Ureter (tissue), 1 donor: Measurements from ENCODE around the gene SHISA2. TPM values are rescaled to one million over a fixed set of nuclear protein-coding genes. Genes with fewer than 3 reads are reported as not detected.
"Not testable (repeated sequence)": the region's sequence is repeated elsewhere in the genome, so short reads cannot be mapped to it uniquely, and the experiment has no call there.

Experiments used
- DNase-seq: peaks from one replicate; pipeline ENCODE4 v3.0.0-alpha.2; 2020; ENCODE audit warnings: low spot score
- total RNA-seq: library from RNA; stranded (reverse); gene quantifications from one replicate; pipeline ENCODE4 v1.2.4, GENCODE V29; 2023
- donor health status: DM: yes; HTN: yes; CAD: no.

The SHISA2 gene
- 0.21 TPM for total RNA-seq

- no peak for DNase-seq
Observed at GRCh38 chr13:26051657-26052311, at the start of gene SHISA2. TSS of gene SHISA2 (minus strand) at chr13:26052016. CDS start at chr13:26050975, 1,041 bp downstream.

- no peak for DNase-seq
Observed at GRCh38 chr13:26095846-26096610, 44.2 kb upstream of the SHISA2 start.

- no peak for DNase-seq
Observed at GRCh38 chr13:26095338-26095737, 43.5 kb upstream of the SHISA2 start.

GRCh38 chr13:26076821-26077220 is 25.0 kb upstream of the SHISA2 start:
- DNase-seq: not testable (repeated sequence)

GRCh38 chr13:26075498-26075897 is 23.7 kb upstream of the SHISA2 start:
- DNase-seq: no peak

GRCh38 chr13:26074706-26075105 is 22.9 kb upstream of the SHISA2 start:
- DNase-seq: no peak

- not testable (repeated sequence) for DNase-seq
Observed at GRCh38 chr13:26072335-26072734, 20.5 kb upstream of the SHISA2 start.

GRCh38 chr13:26071691-26072090 is 19.9 kb upstream of the SHISA2 start:
- no peak for DNase-seq

- not testable (repeated sequence) for DNase-seq
Observed at GRCh38 chr13:26069642-26070041, 17.8 kb upstream of the SHISA2 start.

GRCh38 chr13:26068372-26068771 is 16.6 kb upstream of the SHISA2 start:
- DNase-seq: not testable (repeated sequence)

- DNase-seq: no peak
Observed at GRCh38 chr13:26067601-26068000, 15.8 kb upstream of the SHISA2 start.

GRCh38 chr13:26066492-26066891 is 14.7 kb upstream of the SHISA2 start:
- DNase-seq: not testable (repeated sequence)

- no peak for DNase-seq
Observed at GRCh38 chr13:26062853-26063444, 11.1 kb upstream of the SHISA2 start.

- no peak for DNase-seq
Observed at GRCh38 chr13:26061947-26062346, 10.1 kb upstream of the SHISA2 start.

- DNase-seq: no peak
Observed at GRCh38 chr13:26061256-26061655, 9.4 kb upstream of the SHISA2 start.

- no peak for DNase-seq
Observed at GRCh38 chr13:26060357-26060756, 8.5 kb upstream of the SHISA2 start.

GRCh38 chr13:26058704-26059103 is 6.9 kb upstream of the SHISA2 start:
- DNase-seq: no peak

GRCh38 chr13:26054896-26055295 is 3.1 kb upstream of the SHISA2 start:
- no peak for DNase-seq

- no peak for DNase-seq
Observed at GRCh38 chr13:26053418-26053980, 1.7 kb upstream of the SHISA2 start.

GRCh38 chr13:26052337-26052736 is 521 bp upstream of the SHISA2 start:
- DNase-seq: no peak

- DNase-seq: no peak
Observed at GRCh38 chr13:26051231-26051656, 572 bp downstream of the SHISA2 start.

- no peak for DNase-seq
Observed at GRCh38 chr13:26050568-26051230, 1.1 kb downstream of the SHISA2 start.
